ENCODE results near the gene UBL3. TPM values are rescaled to one million over a fixed set of nuclear protein-coding genes. Genes with fewer than 3 reads are reported as not detected.

Gene UBL3
- total RNA-seq, 1 donor from 2014 or later = 10.9 TPM

- no peaks in the 10 kb centered on the region for H3K9me3 Mint-ChIP-seq
- intact Hi-C loops (cut with micrococcal nuclease) = no loop called here
- H3K4me1 Mint-ChIP-seq (ENCODE audit: low read depth) = no peaks in the 10 kb centered on the region
- no peaks in the 10 kb centered on the region for H3K36me3 Mint-ChIP-seq (ENCODE audit: low read depth)
- no peak overlapping the region for H3K4me3 Mint-ChIP-seq
- no peak for DNase-seq (ENCODE audit: low spot score)
- no peak overlapping the region for H3K27ac Mint-ChIP-seq
- peaks cover 30% of the 10 kb centered on the region for H3K27me3 Mint-ChIP-seq (ENCODE audit: insufficient read depth)
These were observed 27.7 kb upstream of the UBL3 start for GRCh38 chr13:29878101-29878500.

- no peak overlapping the region for H3K4me3 Mint-ChIP-seq
- H3K36me3 Mint-ChIP-seq (ENCODE audit: low read depth) = no peaks in the 10 kb centered on the region
- H3K4me1 Mint-ChIP-seq (ENCODE audit: low read depth) = no peaks in the 10 kb centered on the region
- no peak for DNase-seq (ENCODE audit: low spot score)
- no peak overlapping the region for H3K27ac Mint-ChIP-seq
- no peaks in the 10 kb centered on the region for H3K9me3 Mint-ChIP-seq
- H3K27me3 Mint-ChIP-seq (ENCODE audit: insufficient read depth) = peaks cover 34% of the 10 kb centered on the region
- intact Hi-C loops (cut with micrococcal nuclease) = no loop called here
These were observed 27.1 kb upstream of the UBL3 start for GRCh38 chr13:29877456-29878078.

GRCh38 chr13:29875646-29876045, 25.2 kb upstream of the UBL3 start:
- no peak for DNase-seq (ENCODE audit: low spot score)
- Mint-ChIP-seq H3K4me1 (ENCODE audit: low read depth) (no peaks in the 10 kb centered on the region), H3K9me3 (no peaks in the 10 kb centered on the region), H3K27ac (no peak overlapping the region), H3K36me3 (ENCODE audit: low read depth) (no peaks in the 10 kb centered on the region), H3K4me3 (no peak overlapping the region), H3K27me3 (ENCODE audit: insufficient read depth) (peaks cover 41% of the 10 kb centered on the region)
- intact Hi-C loops (cut with micrococcal nuclease) = no loop called here

- DNase-seq (ENCODE audit: low spot score) = no peak
- Mint-ChIP-seq H3K36me3 (ENCODE audit: low read depth) (no peaks in the 10 kb centered on the region), H3K27me3 (ENCODE audit: insufficient read depth) (peaks cover 24% of the 10 kb centered on the region), H3K27ac (no peak overlapping the region), H3K9me3 (no peaks in the 10 kb centered on the region), H3K4me3 (no peak overlapping the region), H3K4me1 (ENCODE audit: low read depth) (no peaks in the 10 kb centered on the region)
- intact Hi-C loops (cut with micrococcal nuclease) = no loop called here
These were observed 18.2 kb upstream of the UBL3 start for GRCh38 chr13:29868581-29868980.

- H3K9me3 Mint-ChIP-seq = peaks cover 3% of the 10 kb centered on the region
- H3K4me3 Mint-ChIP-seq = no peak overlapping the region
- H3K4me1 Mint-ChIP-seq (ENCODE audit: low read depth) = no peaks in the 10 kb centered on the region
- no peak overlapping the region for H3K27ac Mint-ChIP-seq
- H3K36me3 Mint-ChIP-seq (ENCODE audit: low read depth) = no peaks in the 10 kb centered on the region
- intact Hi-C loops (cut with micrococcal nuclease) = no loop called here
- no peak for DNase-seq (ENCODE audit: low spot score)
- peaks cover 12% of the 10 kb centered on the region for H3K27me3 Mint-ChIP-seq (ENCODE audit: insufficient read depth)
These were observed 15.5 kb upstream of the UBL3 start for GRCh38 chr13:29865934-29866333.

- H3K36me3 Mint-ChIP-seq (ENCODE audit: low read depth) = no peaks in the 10 kb centered on the region
- H3K27ac Mint-ChIP-seq = no peak overlapping the region
- H3K9me3 Mint-ChIP-seq = peaks cover 3% of the 10 kb centered on the region
- H3K27me3 Mint-ChIP-seq (ENCODE audit: insufficient read depth) = peaks cover 8% of the 10 kb centered on the region
- intact Hi-C loops (cut with micrococcal nuclease) = no loop called here
- DNase-seq (ENCODE audit: low spot score) = no peak
- no peak overlapping the region for H3K4me3 Mint-ChIP-seq
- H3K4me1 Mint-ChIP-seq (ENCODE audit: low read depth) = peaks cover 14% of the 10 kb centered on the region
These were observed 11.3 kb upstream of the UBL3 start for GRCh38 chr13:29861694-29862110.

- Mint-ChIP-seq H3K4me3 (no peak overlapping the region), H3K27me3 (ENCODE audit: insufficient read depth) (peaks cover 4% of the 10 kb centered on the region), H3K36me3 (ENCODE audit: low read depth) (no peaks in the 10 kb centered on the region), H3K9me3 (peaks cover 3% of the 10 kb centered on the region), H3K4me1 (ENCODE audit: low read depth) (peaks cover 26% of the 10 kb centered on the region), H3K27ac (no peak overlapping the region)
- intact Hi-C loops (cut with micrococcal nuclease) = loop anchor here (10.0 kb wide), 1 partner anchor 1725 kb away; the partner anchor contains the start of gene PAN3
- no peak for DNase-seq (ENCODE audit: low spot score)
These were observed 9.6 kb upstream of the UBL3 start for GRCh38 chr13:29859971-29860370.

GRCh38 chr13:29858667-29859066, 8.2 kb upstream of the UBL3 start:
- Mint-ChIP-seq H3K36me3 (ENCODE audit: low read depth) (no peaks in the 10 kb centered on the region), H3K27ac (no peak overlapping the region), H3K4me3 (no peak overlapping the region), H3K4me1 (ENCODE audit: low read depth) (peaks cover 31% of the 10 kb centered on the region), H3K9me3 (peaks cover 3% of the 10 kb centered on the region), H3K27me3 (ENCODE audit: insufficient read depth) (no peaks in the 10 kb centered on the region)
- intact Hi-C loops (cut with micrococcal nuclease) = loop anchor here (10.0 kb wide), 1 partner anchor 1724 kb away; the partner anchor contains the start of gene PAN3
- DNase-seq (ENCODE audit: low spot score) = no peak

- H3K4me3 Mint-ChIP-seq = no peak overlapping the region
- H3K27me3 Mint-ChIP-seq (ENCODE audit: insufficient read depth) = no peaks in the 10 kb centered on the region
- peaks cover 3% of the 10 kb centered on the region for H3K9me3 Mint-ChIP-seq
- H3K27ac Mint-ChIP-seq = no peak overlapping the region
- DNase-seq (ENCODE audit: low spot score) = no peak
- intact Hi-C loops (cut with micrococcal nuclease) = loop anchor here (10.0 kb wide), 1 partner anchor 1723 kb away; the partner anchor contains the start of gene PAN3
- H3K36me3 Mint-ChIP-seq (ENCODE audit: low read depth) = no peaks in the 10 kb centered on the region
- peaks cover 34% of the 10 kb centered on the region for H3K4me1 Mint-ChIP-seq (ENCODE audit: low read depth)
These were observed 7.8 kb upstream of the UBL3 start for GRCh38 chr13:29858231-29858630.

GRCh38 chr13:29857085-29857484, 6.7 kb upstream of the UBL3 start:
- no peak for DNase-seq (ENCODE audit: low spot score)
- no peak overlapping the region for H3K4me3 Mint-ChIP-seq
- no peaks in the 10 kb centered on the region for H3K27me3 Mint-ChIP-seq (ENCODE audit: insufficient read depth)
- intact Hi-C loops (cut with micrococcal nuclease) = loop anchor here (10.0 kb wide), 1 partner anchor 1722 kb away; the partner anchor contains the start of gene PAN3
- H3K9me3 Mint-ChIP-seq = no peaks in the 10 kb centered on the region
- H3K4me1 Mint-ChIP-seq (ENCODE audit: low read depth) = peaks cover 37% of the 10 kb centered on the region
- no peaks in the 10 kb centered on the region for H3K36me3 Mint-ChIP-seq (ENCODE audit: low read depth)
- no peak overlapping the region for H3K27ac Mint-ChIP-seq

GRCh38 chr13:29856426-29856825, 6.0 kb upstream of the UBL3 start:
- no peaks in the 10 kb centered on the region for H3K9me3 Mint-ChIP-seq
- no peak overlapping the region for H3K27ac Mint-ChIP-seq
- H3K4me3 Mint-ChIP-seq = no peak overlapping the region
- no peaks in the 10 kb centered on the region for H3K27me3 Mint-ChIP-seq (ENCODE audit: insufficient read depth)
- no peaks in the 10 kb centered on the region for H3K36me3 Mint-ChIP-seq (ENCODE audit: low read depth)
- intact Hi-C loops (cut with micrococcal nuclease) = loop anchor here (10.0 kb wide), 1 partner anchor 1722 kb away; the partner anchor contains the start of gene PAN3
- no peak for DNase-seq (ENCODE audit: low spot score)
- peaks cover 37% of the 10 kb centered on the region for H3K4me1 Mint-ChIP-seq (ENCODE audit: low read depth)

- Mint-ChIP-seq H3K36me3 (ENCODE audit: low read depth) (no peaks in the 10 kb centered on the region), H3K27ac (no peak overlapping the region), H3K27me3 (ENCODE audit: insufficient read depth) (no peaks in the 10 kb centered on the region), H3K9me3 (no peaks in the 10 kb centered on the region), H3K4me1 (ENCODE audit: low read depth) (peaks cover 42% of the 10 kb centered on the region), H3K4me3 (no peak overlapping the region)
- intact Hi-C loops (cut with micrococcal nuclease) = loop anchor here (10.0 kb wide), 1 partner anchor 1721 kb away; the partner anchor contains the start of gene PAN3
- DNase-seq (ENCODE audit: low spot score) = no peak
These were observed 5.4 kb upstream of the UBL3 start for GRCh38 chr13:29855784-29856183.

GRCh38 chr13:29855009-29855408, 4.6 kb upstream of the UBL3 start:
- intact Hi-C loops (cut with micrococcal nuclease) = loop anchor here (10.0 kb wide), 1 partner anchor 1720 kb away; the partner anchor contains the start of gene PAN3
- no peaks in the 10 kb centered on the region for H3K9me3 Mint-ChIP-seq
- no peak overlapping the region for H3K27ac Mint-ChIP-seq
- no peaks in the 10 kb centered on the region for H3K36me3 Mint-ChIP-seq (ENCODE audit: low read depth)
- H3K4me1 Mint-ChIP-seq (ENCODE audit: low read depth) = peaks cover 43% of the 10 kb centered on the region
- H3K27me3 Mint-ChIP-seq (ENCODE audit: insufficient read depth) = no peaks in the 10 kb centered on the region
- no peak for DNase-seq (ENCODE audit: low spot score)
- no peak overlapping the region for H3K4me3 Mint-ChIP-seq

Measured in activated T-helper 1 cell treated with anti-CD3 and anti-CD28 coated beads, Interleukin-12 subunit alpha, Interleukin-12 subunit beta, Interleukin-2, Interleukin-4 antibody, amounts not matched to agents 30 ng/mL and 10 ng/mL and 1 ng/mL, durations not matched to agents 14 hours and 24 hours and 36 hours (primary cell).